Renal pelvis (tissue), 4 donors: Measurements from ENCODE around the gene PRKN. TPM values are rescaled to one million over a fixed set of nuclear protein-coding genes. Genes with fewer than 3 reads are reported as not detected.

Source experiments
- DNase-seq: peaks from one replicate; pipeline ENCODE4 v3.0.0-alpha.2; 2013
- polyA plus RNA-seq, 3 donors: library from polyadenylated mRNA; unstranded; fragments of 120-200 nt; gene quantifications; one replicate each; pipeline ENCODE4 v1.2.1, GENCODE V29; 2013; ENCODE audit not compliant: insufficient read length in 3 of 3

The PRKN gene
- polyA plus RNA-seq, 3 donors: 8.0 to 12.0 (median 9.9) TPM

DNA sequence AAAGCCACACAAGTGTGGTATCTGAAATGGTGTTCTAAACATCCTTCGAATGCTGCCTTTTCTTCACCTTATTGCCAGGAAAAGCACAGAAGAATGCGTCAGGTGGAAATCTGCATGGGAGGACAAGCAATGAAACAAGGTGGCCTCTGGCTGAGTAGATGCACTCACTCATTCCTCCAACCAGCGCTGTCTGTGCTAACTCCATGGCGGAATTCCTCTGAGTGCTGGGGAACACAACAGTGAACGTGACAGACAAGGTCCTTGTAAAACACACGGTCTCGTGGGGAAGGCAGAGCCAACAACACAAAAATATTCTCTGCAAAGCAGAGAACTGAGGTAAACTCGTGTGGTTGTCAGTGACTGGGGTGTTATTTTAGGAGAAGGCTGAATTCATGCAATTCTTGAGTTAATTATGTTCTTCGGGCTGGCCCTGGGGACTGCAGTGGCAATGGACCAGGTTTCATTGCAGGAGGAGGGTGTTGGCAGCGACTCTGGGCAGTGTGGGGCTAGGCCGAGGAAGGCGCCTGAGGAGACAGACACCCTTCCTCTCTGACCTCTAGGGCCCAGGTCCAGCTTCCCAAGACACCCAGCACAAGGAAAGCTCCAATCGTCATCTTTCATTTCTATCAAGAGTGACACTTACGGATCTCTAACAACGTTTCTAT, 339.7 kb downstream of the PRKN start:
- no peak for DNase-seq

- no peak for DNase-seq
Observed at GRCh38 chr6:162385980-162386379, 341.6 kb downstream of the PRKN start.

GRCh38 chr6:162379757-162380409, 347.7 kb downstream of the PRKN start:
- DNase-seq: no peak

DNA sequence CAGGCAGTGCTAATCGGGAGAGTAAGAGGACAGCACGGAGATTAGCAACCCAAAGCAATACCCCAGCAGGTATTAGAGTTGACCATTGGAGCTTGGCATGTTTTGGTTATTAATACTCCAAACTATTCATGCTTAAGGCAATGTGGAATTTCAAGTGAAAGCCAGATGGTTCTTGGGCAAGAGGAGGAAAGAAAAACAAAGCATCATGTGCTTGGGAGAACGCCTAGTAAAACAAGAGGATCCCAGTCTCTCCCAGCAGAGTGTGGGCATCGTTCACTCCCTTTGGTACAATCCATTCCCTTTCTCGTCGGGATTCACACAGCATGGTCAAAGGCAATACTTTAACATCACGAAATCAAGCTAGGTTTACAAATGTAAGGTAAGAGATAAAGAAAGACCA, 349.8 kb downstream of the PRKN start:
- DNase-seq: no peak

DNA sequence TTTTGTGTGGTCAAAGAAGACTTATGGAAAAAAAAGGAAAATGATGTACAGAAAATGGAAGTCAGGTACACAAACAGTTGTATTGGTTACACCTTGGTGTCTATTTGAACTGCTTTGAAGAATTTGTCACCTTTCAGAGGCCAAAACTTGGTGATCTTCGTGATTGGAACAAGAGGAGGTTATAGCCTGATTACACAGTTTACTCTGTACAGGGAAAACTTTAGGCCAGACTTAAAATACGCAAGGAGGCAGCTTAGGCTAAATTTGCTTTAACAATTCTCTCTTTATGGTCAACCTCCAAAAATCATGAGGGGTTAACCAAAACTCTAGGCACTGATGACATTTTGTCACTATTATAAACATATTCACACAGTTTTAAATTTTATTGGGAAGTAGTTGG, 353.7 kb downstream of the PRKN start:
- no peak for DNase-seq

DNA sequence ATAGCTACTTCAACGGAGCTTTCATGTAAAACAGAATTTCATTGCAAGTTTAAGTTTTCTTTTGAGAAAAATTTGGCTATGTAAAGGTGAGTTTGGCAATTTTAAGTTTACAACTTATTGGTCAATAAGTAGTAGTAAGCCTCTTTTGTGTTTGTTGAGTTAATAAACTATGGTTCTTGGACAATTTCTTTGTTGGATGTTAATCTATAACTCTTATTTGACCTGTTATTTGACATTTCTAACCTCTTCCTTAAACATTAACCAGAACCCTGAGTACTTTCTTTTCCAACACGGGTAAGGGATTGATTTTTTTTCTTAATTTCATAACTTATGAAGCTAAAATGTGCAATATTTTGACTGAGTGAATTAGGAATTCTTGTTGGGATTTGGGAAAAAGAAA, 354.4 kb downstream of the PRKN start:
- no peak for DNase-seq

DNA sequence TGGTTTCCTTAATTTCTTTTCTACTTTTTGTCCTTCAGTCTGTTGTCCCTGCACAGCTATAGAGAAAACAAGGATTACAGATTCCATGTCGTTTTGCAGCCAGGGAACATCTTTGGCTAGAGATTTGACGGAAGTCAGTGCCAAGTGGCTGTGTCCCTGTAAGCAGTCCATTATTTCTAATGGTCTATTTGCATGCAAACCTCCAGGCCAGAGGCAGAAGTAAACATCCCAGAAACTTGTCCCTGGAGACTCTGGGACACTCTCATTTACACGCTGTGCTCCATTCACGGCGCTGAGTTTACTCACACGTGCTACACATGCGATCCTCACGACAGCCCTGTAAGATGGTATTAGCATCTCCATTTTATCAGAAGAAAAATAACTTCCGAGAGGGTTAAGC, 355.5 kb downstream of the PRKN start:
- no peak for DNase-seq

GRCh38 chr6:162371121-162371520, 356.4 kb downstream of the PRKN start:
- no peak for DNase-seq

DNA sequence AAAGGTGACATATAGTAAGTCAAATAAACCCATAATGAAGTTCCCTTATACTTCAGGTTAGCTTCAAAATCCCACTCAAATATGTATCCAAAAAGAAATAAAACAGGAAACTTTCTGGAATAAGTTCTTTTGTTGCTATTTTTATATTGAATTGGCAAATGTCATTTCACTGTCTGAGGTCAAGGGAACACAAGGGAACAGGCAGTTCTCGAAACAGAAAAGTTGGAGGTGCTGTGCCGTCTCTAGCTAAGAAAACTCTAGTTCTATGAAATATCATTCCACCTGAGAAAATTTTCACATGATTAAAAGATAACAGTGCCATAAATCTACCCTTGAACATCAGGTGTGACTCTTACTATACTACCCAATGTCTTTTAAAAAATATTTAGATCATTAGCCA, 358.5 kb downstream of the PRKN start:
- DNase-seq: no peak

- no peak for DNase-seq
Observed at GRCh38 chr6:162364488-162364887, 363.1 kb downstream of the PRKN start.

GRCh38 chr6:162363757-162364156, 363.8 kb downstream of the PRKN start:
- DNase-seq: no peak

DNA sequence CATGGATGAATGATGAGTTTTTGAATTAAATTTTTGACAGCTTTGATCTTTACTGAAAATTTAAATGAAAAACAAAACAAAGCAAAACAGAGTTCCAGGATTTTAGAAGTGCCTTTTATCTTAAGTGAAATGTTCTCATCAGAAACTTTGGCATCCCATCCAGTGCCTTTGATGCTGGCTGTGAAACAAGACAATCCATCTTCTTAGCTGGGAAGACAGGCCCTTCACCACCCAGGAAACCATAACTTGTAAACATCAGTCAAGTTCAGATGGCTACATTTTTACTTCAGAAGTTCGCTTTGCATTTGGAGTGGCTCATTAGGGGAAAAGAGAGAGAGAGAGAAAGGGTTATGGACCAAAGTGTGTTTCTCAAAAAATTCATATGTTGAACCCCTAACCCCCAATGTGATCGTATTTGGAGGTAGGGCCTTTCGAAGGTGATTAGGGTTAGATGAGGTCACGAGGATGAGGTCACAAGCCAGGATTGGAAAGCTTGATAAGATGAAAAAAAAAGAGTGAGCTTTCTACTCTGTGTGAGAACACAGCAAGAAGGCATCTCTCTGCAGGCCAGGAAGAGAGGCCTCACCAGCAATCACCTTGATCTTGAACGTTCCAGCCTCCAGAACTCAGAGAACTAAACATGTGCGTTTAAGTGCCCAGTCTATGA, 366.5 kb downstream of the PRKN start:
- no peak for DNase-seq

DNA sequence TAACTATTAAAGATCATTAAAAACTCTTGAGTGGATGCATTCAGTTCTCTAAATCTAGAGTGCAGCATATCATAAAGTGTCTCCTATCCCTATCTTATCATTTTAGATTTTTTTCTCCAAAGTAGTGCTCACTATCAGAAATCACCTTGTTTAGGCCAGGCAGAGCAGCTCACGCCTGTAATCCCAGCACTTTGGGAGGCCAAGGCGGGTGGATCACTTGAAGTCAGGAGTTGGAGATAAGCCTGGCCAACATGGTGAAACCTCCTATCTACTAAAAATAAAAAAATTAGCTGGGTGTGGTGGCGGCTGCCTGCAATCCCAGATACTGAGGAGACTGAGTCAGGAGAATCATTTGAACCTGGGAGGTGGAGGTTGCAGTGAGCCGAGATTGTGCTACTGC, 368.9 kb downstream of the PRKN start:
- DNase-seq: no peak

DNA sequence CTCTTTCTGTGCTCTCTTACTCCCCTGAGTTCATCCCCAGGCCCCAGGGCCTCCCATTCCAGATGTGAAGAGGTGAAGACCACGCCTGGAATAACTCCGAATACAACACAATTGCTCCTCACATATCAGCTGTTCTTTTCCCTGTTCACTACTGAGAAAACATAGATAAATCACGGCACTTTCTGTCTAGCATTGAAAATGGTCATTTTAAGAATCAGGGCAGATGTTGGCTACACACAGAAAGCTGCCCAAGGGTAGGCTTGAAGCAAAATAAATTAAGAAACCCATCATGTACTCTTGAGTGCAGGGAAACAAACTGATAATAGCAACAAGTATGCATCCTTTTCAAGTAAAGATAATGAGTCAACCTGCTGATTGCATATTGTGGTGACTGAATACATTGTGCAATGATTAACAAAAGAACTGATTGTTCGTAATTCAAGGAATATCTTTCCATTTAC, 382.5 kb downstream of the PRKN start:
- DNase-seq: no peak

DNA sequence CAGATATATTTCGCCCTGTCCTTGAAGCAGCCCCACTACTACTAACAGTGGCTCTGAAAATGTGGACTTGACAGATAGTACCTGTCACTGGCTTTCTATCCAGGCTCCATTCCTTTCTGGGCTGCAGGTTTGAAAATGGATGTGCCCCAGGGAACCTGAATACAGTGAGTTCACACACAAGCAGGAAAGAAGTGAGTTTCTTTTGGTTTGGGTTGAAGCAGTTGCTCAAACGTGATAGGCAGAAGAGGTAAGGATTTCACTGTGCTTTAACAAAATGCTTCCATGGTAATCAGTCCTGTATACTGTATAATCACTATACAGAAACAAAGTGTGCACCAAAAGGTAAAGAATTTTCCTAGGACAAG, 382.9 kb downstream of the PRKN start:
- no peak for DNase-seq

DNA sequence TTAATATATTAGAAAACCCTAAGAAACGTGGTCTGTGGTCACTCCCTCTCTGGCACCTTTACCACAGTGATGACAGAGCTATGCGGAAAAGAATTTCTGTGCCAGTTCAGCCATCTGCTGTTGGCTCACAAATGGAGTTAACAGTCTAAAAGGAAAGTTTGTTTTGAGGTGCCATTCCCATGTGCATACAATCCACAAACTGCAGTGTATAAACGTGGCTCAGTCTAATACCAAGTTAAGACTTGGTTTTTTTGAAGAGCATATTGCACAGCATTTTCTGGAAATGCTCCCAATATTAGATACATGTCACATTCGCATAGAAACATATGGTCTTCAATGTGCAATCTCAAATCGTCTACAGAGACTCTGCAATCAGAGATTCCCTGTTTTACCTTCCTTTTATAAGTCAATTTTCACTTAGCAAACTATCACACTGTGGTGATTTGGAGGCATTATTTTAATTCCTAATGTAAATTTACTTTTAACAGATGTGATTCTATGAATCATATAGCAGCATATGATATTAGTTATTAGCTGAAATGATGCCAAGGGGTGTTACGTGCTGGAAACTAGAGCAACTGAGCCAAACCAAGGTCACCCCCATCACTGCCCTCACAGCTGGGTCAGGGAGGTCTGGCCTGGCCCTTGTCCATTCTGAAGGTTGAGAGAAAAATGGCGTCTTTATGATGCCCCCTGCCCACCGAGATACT, 383.5 kb downstream of the PRKN start:
- no peak for DNase-seq

DNA sequence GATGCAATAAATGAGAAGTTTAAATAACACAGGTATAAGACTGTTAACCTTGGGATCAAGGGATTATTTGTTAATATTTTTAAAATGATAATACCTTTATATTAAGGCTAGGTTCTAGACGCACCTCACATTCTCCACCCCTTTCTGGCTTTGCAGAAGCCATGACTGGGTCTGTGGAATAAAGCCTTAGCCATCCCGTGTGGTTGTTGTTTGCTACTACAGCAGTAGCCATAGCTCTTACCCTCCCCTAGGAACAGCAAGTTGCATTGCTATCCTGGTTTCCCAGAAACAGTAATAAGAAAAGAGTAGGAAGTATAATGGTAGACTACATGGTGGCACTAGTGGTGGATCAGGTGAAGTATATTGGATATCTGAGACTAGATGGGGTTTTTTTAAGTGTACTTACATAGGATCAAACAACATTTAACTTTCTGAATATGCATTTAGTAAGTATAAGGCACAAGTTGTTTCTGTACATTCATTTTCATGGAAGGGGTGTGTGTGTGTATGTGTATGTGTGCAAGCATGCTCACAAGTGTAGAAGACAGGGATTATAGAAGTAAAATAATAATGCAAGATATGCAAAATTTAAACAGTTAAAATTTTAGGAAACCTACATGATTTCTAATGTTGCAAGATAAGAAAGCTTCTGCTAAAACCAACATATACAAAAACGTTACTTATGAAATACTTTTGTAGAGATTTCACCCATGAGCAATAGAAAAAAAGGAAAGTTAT, 384.2 kb downstream of the PRKN start:
- DNase-seq: no peak

GRCh38 chr6:162337412-162337811, 390.2 kb downstream of the PRKN start:
- no peak for DNase-seq

DNA sequence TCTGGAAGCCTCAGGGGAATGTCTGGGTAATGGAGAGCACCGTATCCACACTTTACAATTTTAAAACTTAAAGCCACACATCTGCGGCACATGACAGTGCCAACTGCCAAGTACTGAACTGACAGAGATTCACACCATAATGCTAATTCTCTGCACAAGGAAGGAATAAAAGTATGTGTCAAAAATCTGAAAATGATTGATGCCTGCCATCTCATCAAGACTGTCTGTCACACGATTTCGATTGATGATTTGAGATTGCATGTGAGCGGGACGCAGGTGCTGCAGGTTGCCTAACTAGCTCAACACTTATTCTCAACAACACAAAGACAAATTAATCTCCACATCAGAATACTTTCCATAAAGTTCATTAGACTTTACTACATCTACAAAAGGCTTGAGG, 391.2 kb downstream of the PRKN start:
- DNase-seq: no peak

- no peak for DNase-seq
Observed at GRCh38 chr6:162332365-162332764, 395.2 kb downstream of the PRKN start.

- DNase-seq: no peak
Observed at GRCh38 chr6:162331911-162332310, 395.7 kb downstream of the PRKN start.

DNA sequence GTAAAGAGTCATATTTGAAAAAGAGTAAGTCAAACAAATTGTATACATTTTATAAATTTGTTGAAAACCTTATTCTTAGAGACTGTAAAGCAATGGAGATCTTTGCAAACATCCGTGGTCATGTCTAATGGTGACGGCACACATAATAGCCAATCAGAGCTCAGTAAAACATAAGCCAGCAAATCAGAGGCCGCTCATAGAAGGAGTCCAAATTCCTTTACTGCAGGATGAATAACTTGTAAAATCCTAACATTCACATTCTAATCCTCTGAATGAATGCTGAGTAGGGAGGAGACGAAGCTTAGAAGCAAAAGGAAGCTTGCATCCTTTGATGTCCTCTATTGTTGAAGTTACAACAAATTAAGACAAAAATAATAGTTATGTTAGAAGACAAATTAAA, 401.7 kb downstream of the PRKN start:
- DNase-seq: no peak
